Measurements from ENCODE around the gene ZP1. TPM values are rescaled to one million over a fixed set of nuclear protein-coding genes. Genes with fewer than 3 reads are reported as not detected.

ZP1 gene
- total and polyA plus RNA-seq, 2 of the 8 experiments (the other 6 are each of a cell fraction or from before 2014, with no cell fraction given) = not detected

- CTCF ChIA-PET (ENCODE audit: partially characterized antibody) = interaction anchor here (1.2 to 3.9 kb wide), 3 partner anchors 8 to 49 kb away, joined by 3 to 22 read pairs (median 3); no protein-coding TSS in a partner anchor
- TF ChIP-seq SP2 (IDR thresholded peaks at IDR 0.05; ENCODE audit: low read length) = no peak
- TF ChIP-seq EZH2 (IDR thresholded peaks at IDR 0.05; ENCODE audit: low read depth, low read length, severe bottlenecking) = no peak
- no peak for TF ChIP-seq YY1 (IDR thresholded peaks at IDR 0.05; ENCODE audit: low read depth, low read length)
- no peak for TF ChIP-seq RBBP5 (IDR thresholded peaks at IDR 0.05; ENCODE audit: borderline replicate concordance, low read depth, low read length)
- no peak for TF ChIP-seq BRCA1 (IDR thresholded peaks at IDR 0.05; ENCODE audit: low read depth, low read length)
- TF ChIP-seq RAD21 (IDR thresholded peaks at IDR 0.05 in 1 of 2, conservative IDR thresholded peaks at IDR 0.05 in 1 of 2; ENCODE audit: low read depth in 2 of 2, low read length in 2 of 2) = no peak
- no peak for TF ChIP-seq RFX5 (IDR thresholded peaks at IDR 0.05; ENCODE audit: borderline replicate concordance, low read depth, low read length)
- TF ChIP-seq MAX (IDR thresholded peaks at IDR 0.05) = no peak
- TF ChIP-seq SIX5 (IDR thresholded peaks at IDR 0.05; ENCODE audit: low read depth, low read length) = no peak
- no peak for TF ChIP-seq POLR2AphosphoS5 (IDR thresholded peaks at IDR 0.05; ENCODE audit: low read depth, low read length)
- no peak for TF ChIP-seq MAFK (IDR thresholded peaks at IDR 0.05; ENCODE audit: low read depth, low read length)
- TF ChIP-seq CBX8 (IDR thresholded peaks at IDR 0.05; ENCODE audit: borderline replicate concordance, low read depth, low read length) = no peak
- TF ChIP-seq RNF2 (IDR thresholded peaks at IDR 0.05; ENCODE audit: borderline replicate concordance, low read depth, low read length, missing control alignments, poor library complexity, severe bottlenecking) = no peak
Observed at GRCh38 chr11:60879971-60880588, 12.7 kb downstream of the ZP1 start.

More at GRCh38 chr11:60879971-60880588, 12.7 kb downstream of the ZP1 start:
- Histone ChIP-seq H3K36me3 (ENCODE audit: control insufficient read depth in 2 of 4, insufficient read depth in 4 of 4, low read length in 3 of 4) (peaks cover 0 to 5% (median 0%) of the 10 kb centered on the region in 4 experiments; a peak in 2 of 8 replicates), H3K23ac (ENCODE audit: insufficient read length) (no peak overlapping the region), H2BK20ac (ENCODE audit: low read length) (no peak overlapping the region), H3K23me2 (ENCODE audit: low read depth, low read length) (no peaks in the 10 kb centered on the region), H2BK15ac (ENCODE audit: low read length) (no peak overlapping the region), H3K18ac (ENCODE audit: extremely low read depth, low read length) (no peak overlapping the region), H3K27me3 (replicated peaks in 1 of 4; ENCODE audit: control insufficient read depth in 3 of 4, extremely low read depth in 1 of 4, insufficient read depth in 3 of 4, low read length in 3 of 4) (no peaks in the 10 kb centered on the region), H4K20me1 (replicated peaks in 1 of 2; ENCODE audit: control insufficient read depth in 1 of 2, insufficient read depth in 2 of 2, low read length in 2 of 2) (no peaks in the 10 kb centered on the region), H3K4ac (replicated peaks; ENCODE audit: insufficient read length, low read depth, low read length) (no peak overlapping the region), H3K14ac (ENCODE audit: insufficient read length) (no peak overlapping the region), H2BK120ac (replicated peaks; ENCODE audit: low read depth, low read length) (no peak overlapping the region), H3K79me1 (ENCODE audit: low read depth, low read length) (no peaks in the 10 kb centered on the region), H3K4me3 (ENCODE audit: extremely low read depth in 1 of 4, insufficient read depth in 2 of 4, low read depth in 3 of 4, low read length in 4 of 4) (no peak overlapping the region), H3K4me1 (replicated peaks in 1 of 4; ENCODE audit: control insufficient read depth in 3 of 4, insufficient read depth in 4 of 4, low read length in 3 of 4) (no peaks in the 10 kb centered on the region), H2AFZ (ENCODE audit: low read length) (no peak overlapping the region), H4K5ac (ENCODE audit: insufficient read length, low read depth, low read length) (no peak overlapping the region), H2BK5ac (ENCODE audit: low read depth, low read length) (no peak overlapping the region), H4K91ac (replicated peaks; ENCODE audit: insufficient read length, low read length) (no peak overlapping the region), H3K79me2 (ENCODE audit: control insufficient read depth in 1 of 2, insufficient read depth in 2 of 2, low read length in 2 of 2) (no peaks in the 10 kb centered on the region), H3K4me2 (ENCODE audit: insufficient read depth in 1 of 2, low read depth in 2 of 2, low read length in 2 of 2) (no peak overlapping the region), H2AK5ac (ENCODE audit: low read depth, low read length) (no peak overlapping the region), H2BK12ac (ENCODE audit: low read depth, low read length) (no peak overlapping the region), H3K9ac (replicated peaks in 1 of 4; ENCODE audit: extremely low read depth in 1 of 4, low read depth in 3 of 4, low read length in 3 of 4) (no peak overlapping the region), H3K56ac (replicated peaks; ENCODE audit: insufficient read length, low read depth, low read length) (no peak overlapping the region), H3K27ac (ENCODE audit: low read depth, low read length) (no peak overlapping the region), H3K9me3 (ENCODE audit: insufficient read depth in 2 of 2, low read depth in 1 of 2, low read length in 1 of 2) (no peaks in the 10 kb centered on the region), H4K8ac (ENCODE audit: extremely low read depth, insufficient read depth, low read length) (no peak overlapping the region)
- 89% methylated on average over 5 of the region's 5 CpGs; no CpG with 5 or more reads in 1 of the 2 experiments for WGBS, 2 experiments (ENCODE audit: extremely low coverage in 1 of 2, insufficient coverage in 1 of 2, insufficient read length in 1 of 2, insufficient replicate concordance in 2 of 2, low coverage in 1 of 2, low lambda C conversion rate in 2 of 2, missing lambda C conversion rate in 1 of 2)
- POLR2A ChIA-PET (ENCODE audit: partially characterized antibody) = interaction anchor here (0.9 to 1.5 kb wide), 4 partner anchors 9 to 13 kb away, joined by 3 to 4 read pairs (median 3); partner anchors contain the start of gene ZP1
- FAIRE-seq (no peak), DNase-seq (ENCODE audit: low read depth in 1 of 2, low spot score in 2 of 2) (no peak)
